GM18511 (cell line): ENCODE data around the gene NFATC4.
"Not testable (repeated sequence)": the region's sequence is repeated elsewhere in the genome, so short reads cannot be mapped to it uniquely, and the experiment has no call there.

Experiments used
- ATAC-seq: cut with Tn5 transposase; IDR thresholded peaks from one replicate; pipeline ENCODE4 v1.9.1; 2021; ENCODE audit warnings: mild to moderate bottlenecking, moderate library complexity; ENCODE audit not compliant: unreplicated experiment

NFATC4 gene

DNA sequence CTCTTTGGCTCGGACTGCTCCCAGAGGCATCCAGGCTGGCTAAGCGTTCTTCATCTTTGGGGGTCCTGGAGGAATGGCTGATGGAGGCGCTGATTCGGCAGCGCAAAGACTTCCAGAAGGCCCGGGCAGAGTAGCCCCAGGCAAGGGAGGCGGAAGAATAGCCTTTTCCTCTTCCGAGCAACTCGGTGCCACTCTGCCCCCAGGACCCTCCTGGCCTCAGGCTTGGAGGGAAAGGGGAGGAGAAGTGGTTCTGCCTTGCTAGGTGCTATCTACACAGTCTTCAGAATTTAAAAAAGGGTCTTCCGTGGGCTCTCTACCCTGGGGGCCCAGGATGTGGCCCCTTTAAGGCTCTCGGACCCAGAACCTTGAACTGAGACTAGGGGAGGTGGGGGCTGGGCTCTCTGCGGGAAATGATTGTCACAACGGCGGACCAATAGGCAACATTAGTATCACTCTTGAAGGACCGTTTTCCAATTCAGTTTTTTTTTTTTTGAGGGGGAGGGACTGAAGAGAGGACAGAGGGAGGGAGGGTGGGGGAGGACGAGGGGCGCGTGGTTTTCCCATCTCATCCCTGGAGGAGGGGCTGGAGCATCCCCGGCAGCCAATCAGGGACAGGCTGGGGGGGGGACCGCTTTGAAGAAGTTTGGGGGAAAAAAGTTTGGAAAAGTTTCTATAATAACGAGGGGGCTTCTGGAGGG is at the start of gene NFATC4:
TSS of gene NFATC4 (plus strand) at position 671 of the 698 bp plus-strand sequence. CDS start 157 bp downstream, outside the sequence.
- ATAC-seq, result no peak

DNA sequence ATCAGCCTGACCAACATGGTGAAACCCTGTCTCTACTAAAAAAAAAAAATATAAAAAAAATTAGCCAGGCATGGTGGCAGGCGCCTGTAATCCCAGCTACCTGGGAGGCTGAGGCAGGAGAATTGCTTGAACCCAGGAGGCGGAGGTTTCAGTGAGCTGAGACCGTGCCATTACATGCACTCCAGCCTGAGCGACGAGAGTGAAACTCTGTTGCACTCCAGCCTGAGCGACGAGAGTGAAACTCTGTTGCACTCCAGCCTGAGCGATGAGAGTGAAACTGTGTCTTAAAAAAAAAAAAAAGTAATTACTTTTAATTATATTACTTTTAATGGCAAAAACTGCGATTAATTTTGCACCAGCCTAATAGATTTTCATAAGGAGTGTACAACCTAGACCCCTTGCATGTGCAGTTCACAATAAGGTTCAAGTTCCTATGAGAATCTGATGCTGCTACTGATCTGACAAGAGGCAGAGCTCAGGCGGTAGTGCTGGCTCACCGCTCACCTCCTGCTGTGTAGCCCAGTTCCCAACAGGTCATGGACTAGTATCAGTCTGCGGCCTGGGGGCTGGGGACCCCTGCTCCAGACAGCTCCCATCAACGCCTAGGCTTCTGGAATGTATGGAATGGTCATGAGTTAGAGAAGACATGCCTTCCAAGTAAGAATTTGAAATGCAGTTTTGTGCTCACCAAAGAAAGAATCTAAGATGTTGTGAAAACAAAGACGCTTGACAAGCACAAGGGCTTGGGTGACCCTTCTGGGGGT is 46.6 kb upstream of the NFATC4 start:
- ATAC-seq, result no peak

DNA sequence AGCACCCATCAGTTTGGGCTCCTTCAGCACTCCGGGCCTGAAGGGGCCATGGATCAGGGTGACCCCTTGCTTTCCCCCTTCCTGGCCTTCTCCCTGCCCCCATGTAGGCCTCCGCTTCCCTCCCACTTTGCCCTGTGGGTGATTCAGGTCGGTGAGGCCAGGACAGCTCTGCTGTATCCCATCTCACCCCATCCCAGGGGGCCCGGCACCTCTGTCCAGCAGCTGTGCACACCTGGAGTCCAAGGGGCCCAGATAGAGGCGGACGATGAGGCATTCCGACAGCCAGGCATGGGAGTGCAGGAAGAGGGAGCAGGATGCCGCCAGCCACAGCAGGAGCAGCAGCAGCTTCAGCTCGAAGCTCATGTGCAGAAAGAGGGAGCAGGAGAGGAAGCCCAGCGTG is 45.3 kb upstream of the NFATC4 start:
- ATAC-seq, result no peak

DNA sequence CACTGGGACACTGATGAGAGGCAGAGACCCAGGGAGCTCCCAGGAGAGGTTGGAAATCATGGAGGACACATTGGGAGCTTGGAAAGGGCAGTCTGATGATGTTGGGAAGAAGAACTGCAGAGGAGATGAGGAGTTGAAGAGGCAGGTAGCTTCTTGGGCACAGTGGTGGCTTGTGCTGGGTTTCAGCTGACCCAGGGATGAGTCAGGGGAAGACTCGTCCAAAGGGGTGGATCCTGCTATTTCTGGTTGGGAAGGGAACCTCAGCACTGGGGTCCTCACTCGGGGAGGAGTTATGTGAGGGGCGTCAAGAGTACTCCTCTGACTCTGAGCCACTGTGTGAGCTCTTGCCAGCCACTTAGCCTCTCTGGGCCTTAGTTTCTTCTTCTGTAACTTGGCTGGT is 44.6 kb upstream of the NFATC4 start:
- ATAC-seq, result no peak

DNA sequence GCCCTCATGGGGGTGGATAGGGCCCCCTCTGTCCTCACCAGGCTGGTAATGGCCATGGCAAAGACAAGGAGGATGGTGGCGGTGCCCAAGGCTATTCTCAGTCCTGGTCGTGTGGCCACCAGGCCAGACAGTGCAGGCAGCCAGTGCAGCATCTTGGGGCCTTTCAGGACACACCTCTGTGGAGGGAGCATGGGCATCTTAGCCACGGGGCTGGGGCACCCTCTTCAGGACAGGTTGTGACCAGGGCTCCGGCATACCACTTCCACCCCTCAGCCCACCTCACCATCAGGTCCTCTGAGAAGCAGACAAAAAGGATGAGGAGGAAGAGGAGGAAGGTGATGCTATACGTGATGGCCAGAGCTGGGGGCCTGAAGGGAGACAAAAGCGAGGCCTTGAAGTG is 44.0 kb upstream of the NFATC4 start:
- ATAC-seq, result no peak

DNA sequence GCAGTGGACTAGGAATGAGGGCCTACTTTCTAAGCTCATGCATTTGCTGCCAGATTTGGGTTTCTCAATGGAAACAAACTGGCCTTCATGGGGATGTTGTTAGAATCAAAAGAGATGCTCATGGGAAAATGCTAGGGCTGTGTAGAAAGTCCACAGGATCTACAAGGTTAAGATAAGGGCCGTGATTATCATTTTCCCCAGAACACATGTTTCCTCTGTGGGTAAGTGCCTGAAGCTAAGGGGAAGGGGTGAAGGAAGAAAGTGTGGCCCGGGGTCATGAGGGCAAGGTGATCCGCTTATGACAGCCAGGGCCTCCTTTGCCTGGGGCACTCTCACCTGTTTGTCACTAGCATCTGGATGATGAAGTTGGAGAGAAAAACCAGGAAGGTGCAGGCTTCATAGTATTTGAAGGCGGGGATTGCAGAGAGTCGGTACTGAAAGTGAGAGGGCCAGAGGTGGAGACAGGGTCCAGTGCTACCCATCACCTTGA is 42.9 kb upstream of the NFATC4 start:
- ATAC-seq, result no peak

DNA sequence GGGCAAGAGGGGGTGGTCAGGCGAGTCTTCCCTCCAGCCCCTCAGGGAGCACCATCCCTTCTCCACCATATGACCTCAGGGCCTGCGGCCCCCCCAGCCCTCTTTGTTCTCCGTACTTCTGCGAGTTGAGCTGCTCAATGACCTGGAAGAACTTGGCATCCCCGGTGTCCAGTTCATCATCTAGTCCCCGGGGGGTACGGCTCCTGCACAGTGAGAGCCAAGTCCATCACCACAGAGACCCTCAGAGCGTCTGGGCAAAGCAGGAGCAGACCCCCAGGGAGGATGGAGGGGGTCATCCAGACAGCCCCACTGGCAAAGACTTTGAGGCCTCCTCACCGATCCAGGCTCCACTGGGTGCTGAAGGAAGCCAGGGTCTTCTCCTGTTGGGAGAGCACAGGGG is 42.0 kb upstream of the NFATC4 start:
- ATAC-seq, result no peak

DNA sequence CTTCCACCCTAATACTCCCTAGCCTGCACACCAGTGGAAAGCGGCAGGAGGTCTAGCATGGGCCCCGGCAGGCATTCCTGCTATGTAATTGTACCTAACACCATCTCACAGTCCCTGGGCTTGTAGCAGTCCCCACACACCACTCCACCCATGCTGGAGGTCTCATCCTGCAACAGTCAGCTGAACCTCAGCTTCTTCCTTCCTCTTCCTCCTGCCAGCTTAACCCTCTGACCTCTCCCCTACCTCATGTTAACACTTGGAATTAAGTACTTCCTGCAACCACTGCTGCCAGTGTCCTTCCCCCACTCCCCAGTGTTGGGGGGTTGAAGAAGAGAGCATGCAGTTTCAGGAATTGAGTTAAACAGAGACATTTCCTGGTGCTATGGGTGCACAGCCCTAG is 40.7 kb upstream of the NFATC4 start:
- no peak for ATAC-seq

DNA sequence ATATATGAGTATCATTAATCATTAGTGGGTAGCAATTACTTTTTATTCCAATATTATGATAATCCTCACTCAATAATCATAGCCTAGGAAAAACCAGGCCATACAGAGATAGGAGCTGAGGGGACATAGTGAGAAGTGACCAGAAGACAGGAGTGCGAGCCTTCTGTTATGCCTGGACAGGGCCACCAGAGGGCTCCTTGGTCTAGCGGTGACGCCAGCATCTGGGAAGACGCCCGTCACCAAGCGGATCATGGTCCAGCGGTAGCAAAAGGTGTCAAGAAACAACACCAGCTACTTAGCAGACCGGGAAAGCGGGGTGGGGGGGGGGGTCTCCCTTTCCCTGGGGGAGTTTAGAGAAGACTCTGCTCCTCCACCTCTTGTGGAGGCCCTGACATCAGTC is 40.1 kb upstream of the NFATC4 start:
- not testable (repeated sequence) for ATAC-seq

DNA sequence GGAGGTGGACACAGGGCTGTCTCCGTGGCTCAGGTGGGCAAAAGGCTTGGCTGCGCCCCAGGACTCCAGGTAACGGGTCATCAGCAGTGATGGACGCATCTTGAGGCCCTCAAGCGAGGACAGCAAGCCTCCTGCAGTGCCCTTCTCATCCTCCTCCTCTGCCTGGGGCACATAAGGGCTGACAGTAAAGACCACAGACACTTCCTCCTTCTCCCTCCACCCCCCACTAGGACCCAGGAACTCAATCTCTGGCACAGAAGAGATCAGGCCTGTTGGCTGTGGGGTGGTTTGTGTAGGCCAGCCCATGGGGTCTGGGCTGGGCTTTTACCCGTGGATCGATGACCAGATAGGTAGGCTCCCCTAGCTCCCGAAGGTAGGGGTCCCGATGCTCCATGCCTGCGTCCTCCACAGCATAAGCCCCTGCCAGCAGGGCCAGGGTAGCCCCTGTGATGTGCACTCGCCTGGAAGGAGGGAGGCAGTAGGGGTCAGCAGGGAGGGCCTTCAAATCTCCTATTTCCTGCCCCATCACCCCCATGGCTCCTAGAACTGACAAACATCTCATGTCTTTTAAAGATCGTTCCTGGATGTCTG is 38.8 kb upstream of the NFATC4 start:
- ATAC-seq, result no peak

DNA sequence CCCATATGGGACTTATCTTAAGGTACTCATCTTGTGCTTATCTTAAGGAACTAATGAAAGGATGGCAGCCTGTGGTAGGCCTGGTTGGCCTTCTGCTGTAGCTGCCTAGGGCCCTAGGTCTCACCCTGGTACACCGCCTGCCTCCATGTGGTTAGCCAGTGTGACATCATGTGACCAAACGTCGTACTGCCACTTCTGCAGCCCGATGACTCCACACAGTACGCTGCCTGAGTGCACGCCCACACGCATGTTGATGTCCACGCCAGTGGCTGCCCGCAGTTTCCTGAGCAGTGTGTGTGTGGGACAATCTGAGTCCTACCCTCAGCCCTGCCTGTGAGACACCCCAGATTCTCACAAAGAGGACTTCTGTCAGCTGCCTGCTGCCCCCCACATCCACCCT is 38.2 kb upstream of the NFATC4 start:
- no peak for ATAC-seq

DNA sequence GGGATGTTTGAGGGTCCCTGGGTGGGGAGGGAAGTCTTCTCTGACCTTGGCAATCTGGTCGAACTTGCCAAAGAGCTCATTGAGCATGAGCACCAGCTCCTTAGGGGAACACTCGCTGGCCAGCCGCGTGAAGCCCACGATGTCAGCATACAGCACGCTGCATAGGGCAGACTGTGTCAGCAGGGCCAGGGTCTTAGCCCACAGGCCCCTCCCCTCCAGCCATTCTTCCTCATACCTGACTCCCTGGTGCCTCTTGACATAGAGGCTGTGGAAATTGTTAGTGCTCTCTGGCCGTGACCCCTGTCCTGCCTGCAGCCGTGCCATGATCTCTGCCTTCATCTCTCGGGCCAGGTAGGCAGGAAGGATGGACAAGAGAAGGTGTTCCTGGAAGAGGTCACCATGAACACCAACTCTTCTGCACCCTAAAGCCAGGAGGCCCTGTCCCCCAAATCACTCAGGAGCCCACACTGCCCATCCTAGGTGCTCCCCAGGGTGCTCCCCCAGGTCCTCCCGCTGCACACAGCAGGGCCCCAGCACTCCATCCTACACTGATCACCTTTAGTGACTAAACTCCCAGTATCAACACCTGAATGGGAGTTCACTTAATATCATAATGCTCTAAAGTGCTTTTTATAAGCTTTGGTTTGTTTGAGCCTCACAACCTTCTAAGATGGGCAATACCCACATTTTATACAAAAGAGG is 36.9 kb upstream of the NFATC4 start:
- ATAC-seq, result no peak

DNA sequence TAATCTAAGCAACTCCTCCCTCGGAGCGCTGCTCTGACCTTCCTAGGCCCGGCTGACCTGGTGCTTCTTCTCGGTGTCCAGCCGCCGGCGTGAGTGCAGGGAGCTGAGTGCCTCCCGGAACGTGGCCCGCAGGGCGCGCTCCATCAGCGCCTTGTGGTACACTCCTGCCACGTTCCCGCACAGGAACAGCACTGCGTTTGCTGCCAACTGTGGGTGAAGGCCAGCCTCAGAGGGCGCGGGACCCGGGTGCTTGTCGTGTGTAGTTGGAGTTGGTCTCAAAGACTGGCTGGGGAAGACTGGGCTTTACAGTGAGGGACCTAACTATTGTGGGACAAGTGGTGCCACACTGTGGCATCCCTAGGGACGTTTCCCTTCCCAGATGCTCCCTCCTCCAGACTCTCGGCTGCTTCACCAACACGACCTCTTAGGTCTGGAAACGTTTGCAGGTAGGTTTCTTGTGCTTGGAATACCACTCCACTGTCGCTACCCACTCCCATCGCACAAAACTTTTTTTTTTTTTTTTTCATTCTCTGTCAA is 36.2 kb upstream of the NFATC4 start:
- no peak for ATAC-seq

DNA sequence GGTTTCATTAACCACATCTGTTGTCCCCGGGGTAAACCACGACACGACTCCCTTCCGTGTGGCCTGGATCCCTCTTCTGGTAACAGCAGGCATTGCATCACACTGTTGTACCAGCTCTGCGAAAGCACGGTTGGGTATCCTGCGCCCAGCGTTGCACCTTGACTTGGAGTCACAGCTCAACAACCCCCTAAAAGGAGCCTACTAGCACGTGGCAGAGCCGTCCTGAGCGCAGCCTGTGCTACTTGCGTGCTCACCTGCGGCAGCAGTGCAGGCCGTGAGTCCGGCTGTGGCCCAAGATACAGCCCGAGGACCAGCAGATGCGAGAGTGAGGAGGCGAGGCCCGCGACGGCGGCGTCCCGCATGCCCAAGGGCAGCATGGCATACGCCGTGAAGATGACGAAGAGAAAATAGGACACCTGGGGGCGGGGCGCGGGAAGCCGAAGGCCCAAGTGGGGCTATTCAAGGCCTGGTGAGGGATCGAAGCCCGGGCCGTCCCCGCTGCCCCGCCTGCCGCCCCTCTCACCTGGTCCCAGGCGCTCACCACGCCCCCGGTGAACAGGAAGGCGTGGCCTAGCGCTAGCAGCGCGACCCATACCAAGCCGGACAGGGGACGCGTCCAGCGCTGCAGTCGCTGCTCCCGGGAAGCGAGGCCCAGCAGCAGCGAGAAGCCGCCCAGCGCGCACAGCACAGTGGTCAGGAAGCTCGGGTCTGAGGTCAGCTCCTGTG is 35.6 kb upstream of the NFATC4 start:
- ATAC-seq, result peak; percentile 90

DNA sequence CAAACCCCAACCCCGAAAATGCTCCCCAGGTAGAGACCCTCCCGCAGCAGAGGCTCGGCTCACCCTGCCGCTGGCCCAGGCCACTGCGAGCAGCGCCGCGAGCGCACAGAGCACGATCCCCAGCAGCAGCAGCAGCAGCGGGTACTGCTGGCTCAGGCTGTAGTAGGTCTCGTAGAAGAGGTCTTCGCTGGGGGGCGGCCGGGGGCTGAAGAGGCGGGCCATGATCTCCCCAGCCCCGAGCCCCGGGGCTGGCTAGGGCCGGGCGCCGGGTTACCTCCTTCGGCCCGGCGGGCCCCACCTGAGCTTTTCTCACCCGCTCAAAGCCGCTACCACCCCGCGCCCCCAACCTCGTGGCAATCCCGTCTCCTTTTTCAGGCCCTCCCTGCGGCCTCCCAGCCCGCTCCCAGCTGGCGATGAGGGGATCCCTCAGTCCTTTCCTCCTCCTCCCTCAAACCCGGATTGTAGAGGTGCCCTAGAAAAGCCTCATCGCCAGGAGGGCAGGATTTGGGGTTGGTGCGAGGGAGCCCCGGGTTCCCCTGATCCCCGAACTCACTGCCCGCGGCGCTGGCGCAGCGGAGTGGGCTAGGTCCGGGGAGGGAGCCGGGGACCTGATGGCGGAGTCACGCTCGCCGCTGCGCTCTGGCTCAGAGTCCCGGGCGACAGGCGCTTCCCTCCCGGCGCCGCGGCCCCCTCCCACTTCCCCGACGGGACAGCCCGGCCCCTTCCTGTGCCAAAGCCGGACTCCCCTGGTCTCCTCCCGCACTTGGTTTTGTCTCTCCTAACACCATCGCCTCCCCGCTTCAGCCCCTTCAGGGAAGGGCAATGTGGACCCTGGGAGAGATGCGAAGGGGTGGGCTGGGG is 33.3 kb upstream of the NFATC4 start, which contains the start of gene ADCY4:
TSS of gene ADCY4 (minus strand) at position 641 of the 861 bp plus-strand sequence. CDS start at position 222, 419 bp downstream.
- no peak for ATAC-seq

DNA sequence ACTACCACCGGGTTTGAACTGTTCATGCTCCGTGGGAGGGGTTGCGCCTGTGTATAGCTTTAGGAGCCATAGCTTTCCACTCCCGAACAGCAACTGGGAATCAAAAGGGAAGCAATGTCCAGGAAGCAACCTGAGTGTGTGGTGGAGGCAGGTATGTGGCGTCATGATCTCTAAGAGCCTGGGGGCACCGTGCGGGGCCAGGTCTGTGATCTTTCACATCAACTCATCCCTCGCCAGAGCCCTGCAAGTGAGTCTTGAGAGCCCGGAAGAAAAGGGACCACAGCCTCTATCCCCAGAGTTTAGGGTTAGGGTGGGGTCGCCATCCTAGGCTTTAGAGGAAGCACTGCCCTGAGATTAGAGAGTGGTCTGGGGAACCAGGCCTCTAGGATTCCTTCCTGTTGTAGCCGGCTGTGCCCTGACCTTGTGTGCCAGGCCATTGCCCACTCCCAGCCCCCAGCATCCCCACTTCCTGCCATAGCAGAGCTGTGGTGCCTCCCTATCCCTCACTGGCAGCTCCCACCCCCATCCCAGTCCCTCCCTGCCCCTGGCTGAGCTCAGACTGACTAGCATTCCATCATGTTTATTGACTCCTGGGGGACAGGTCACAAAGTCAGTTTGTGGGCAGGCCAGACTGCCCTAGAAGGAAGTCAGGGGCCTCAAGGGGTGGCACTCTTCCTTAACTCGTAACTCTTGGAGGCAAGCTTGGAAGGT is 32.4 kb upstream of the NFATC4 start:
- no peak for ATAC-seq

DNA sequence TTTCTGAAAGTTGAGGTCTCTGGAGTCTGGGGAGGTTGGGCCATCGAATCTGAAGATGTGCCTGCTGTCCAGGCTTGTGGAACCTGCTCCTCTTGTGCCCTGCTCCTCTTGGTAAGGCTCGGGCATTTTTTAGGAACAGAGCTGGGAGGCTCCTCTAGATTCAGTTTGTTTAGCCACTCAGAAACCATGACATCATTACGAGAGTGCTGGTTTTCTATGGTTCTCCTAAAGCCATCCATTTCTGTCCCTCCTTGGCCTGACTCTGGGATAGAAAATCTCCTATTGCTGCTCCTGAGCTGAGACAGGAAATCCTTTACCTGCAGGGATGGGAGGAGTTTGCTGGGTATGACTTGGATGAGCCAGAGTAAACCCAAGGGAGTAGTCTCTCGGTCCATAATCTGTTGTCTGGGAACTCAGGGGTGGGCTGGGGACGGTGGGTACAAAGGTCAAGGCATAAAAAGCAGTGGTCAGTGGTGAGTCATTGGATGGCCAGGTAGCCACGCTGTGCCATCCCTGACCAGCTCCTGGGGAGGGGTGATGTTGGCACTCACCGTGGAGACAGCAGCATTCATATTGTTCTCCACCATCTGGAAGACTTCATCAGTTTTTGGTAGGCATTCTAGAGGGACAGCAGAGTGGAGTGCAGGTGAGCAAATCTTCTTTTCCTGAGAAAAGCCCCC is 30.7 kb upstream of the NFATC4 start:
- ATAC-seq, result no peak

DNA sequence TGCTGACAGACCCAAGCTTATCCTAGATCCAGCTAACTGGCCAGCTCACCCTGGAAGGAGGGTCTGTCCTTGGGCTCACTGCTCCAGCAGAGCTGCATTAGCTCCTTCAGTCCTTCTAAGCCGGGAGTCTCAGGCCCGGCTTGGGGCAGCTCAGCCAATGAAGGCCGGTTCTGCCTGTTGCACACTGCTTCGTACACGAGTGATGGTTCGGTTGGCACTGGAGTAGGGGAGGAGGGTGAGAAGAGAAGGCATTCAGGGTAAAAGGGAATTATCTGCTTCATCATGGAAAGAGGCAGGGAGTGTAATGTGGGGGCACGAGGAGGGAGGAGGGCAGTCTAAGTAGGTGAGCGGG is 30.2 kb upstream of the NFATC4 start:
- ATAC-seq, result no peak
